ENCODE data around the gene WDR87. TPM values are rescaled to one million over a fixed set of nuclear protein-coding genes. Genes with fewer than 3 reads are reported as not detected.

Gene WDR87
- polyA plus RNA-seq, 1 experiment = not detected

DNA sequence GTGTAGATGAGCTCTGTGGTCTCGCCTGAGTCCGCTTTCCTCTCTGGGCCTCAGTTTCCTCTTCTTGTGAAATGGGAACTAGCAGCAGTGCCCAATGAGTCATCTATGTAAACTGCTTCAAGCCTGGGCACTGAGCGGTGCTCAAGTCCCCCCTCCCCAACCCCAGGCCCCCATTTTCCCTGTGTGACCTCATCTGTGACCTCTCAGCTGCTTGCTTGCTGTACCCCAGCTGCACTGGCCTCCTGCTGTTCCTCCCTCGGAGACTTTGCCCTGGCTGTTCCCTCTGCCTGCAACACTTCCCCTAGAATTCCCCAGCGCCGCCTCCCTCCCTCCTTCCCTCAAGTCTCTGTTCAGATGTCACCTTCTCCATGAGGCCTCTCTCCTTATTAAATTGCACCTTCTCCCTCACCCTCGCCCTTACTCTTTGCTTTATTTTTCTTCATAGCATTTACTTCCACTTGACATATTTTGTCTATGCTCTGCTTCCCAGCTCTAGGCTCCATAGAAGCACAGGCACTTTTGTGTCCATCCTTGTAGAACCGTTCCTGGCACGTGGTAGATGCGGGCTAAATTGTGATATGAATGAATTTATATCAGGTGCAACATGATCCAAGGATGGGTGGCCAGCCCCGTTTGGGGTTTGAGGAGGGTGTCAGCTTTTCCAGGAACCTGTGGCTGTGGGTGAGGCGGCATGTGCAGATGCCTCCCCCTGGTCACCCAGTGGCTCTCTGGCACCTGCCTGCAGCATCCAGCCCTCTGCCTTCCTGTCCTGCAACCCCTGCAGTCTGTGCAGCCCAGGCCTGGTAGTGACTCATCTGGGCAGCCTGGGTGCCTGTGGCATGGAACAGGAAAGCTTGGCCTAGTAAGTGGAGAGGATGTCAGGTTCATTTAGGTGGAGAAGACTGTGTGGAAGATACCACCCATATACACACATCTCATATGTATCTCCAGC, 26.9 kb upstream of the WDR87 start:
- peak; percentile 6 for DNase-seq (ENCODE audit: low read depth, low spot score)
- ChIA-PET CTCF (interaction anchor here (0.6 to 3.1 kb wide), 5 partner anchors 12 to 201 kb away, joined by 3 to 16 read pairs (median 4); no protein-coding TSS in a partner anchor), POLR2A (interaction anchor here (0.6 to 1.9 kb wide), 2 partner anchors 17 to 71 kb away, joined by 4 to 7 read pairs; no protein-coding TSS in a partner anchor)
- TF ChIP-seq, protein P1, sequence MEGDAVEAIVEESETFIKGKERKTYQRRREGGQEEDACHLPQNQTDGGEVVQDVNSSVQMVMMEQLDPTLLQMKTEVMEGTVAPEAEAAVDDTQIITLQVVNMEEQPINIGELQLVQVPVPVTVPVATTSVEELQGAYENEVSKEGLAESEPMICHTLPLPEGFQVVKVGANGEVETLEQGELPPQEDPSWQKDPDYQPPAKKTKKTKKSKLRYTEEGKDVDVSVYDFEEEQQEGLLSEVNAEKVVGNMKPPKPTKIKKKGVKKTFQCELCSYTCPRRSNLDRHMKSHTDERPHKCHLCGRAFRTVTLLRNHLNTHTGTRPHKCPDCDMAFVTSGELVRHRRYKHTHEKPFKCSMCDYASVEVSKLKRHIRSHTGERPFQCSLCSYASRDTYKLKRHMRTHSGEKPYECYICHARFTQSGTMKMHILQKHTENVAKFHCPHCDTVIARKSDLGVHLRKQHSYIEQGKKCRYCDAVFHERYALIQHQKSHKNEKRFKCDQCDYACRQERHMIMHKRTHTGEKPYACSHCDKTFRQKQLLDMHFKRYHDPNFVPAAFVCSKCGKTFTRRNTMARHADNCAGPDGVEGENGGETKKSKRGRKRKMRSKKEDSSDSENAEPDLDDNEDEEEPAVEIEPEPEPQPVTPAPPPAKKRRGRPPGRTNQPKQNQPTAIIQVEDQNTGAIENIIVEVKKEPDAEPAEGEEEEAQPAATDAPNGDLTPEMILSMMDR (IDR thresholded peaks at IDR 0.05; ENCODE audit: low read depth, low read length) = no peak
- Histone ChIP-seq H3K4me3 (ENCODE audit: low read depth, low read length) (no peak overlapping the region), H3K27ac (ENCODE audit: low read depth, low read length) (no peak overlapping the region), H3K9me3 (ENCODE audit: control insufficient read depth, insufficient read depth, low read length) (peaks cover 14% of the 10 kb centered on the region), H3K27me3 (ENCODE audit: control insufficient read depth, insufficient read depth, low read length) (no peaks in the 10 kb centered on the region)

DNA sequence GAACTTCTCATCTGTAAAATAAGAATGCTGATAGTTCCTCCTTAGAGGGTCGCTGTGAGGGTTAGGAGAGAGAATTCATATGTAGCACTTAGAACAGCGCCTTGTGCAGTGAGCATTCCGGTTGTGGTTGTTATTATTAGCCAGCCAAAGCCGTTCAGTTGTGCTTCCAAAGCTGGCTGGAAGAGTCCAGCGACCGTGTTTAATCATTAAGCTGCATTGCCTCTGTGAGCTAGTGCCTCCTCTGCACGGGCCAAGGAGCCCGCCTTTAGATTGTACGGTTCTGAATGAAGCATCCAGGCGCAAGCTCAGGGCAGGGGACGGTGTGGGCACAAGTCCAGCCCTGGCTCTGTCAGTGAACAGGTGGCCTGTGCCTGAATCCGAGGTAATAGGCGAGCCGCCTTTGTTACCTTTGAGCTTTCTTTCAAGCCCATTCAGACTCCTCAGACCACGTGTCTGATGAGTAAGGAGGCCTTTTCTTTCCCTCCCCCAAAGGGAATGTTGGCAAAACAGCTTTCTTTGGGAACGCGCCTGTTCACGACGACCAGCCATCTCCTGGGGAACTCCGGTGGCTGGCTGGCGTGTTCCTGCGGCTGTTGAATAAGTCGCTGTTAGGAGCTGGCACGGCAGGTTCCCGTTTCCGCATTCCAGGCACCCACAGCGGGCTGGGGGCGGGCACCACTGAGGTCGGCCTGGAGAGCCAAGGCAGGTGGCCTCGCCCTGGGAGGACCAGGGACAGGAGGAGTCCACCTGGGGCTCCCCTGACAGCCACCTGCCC, 25.7 kb upstream of the WDR87 start:
- CTCF ChIA-PET = interaction anchor here (0.6 to 3.1 kb wide), 10 partner anchors 13 to 312 kb away, joined by 4 to 16 read pairs (median 4); no protein-coding TSS in a partner anchor
- TF ChIP-seq, protein P1 (IDR thresholded peaks at IDR 0.05; ENCODE audit: low read depth, low read length) = peak; percentile 13; the same call in 1 of the 2 replicates
- Histone ChIP-seq H3K4me3 (ENCODE audit: low read depth, low read length) (peak overlapping the region; percentile 45), H3K9me3 (ENCODE audit: control insufficient read depth, insufficient read depth, low read length) (peaks cover 14% of the 10 kb centered on the region), H3K27ac (ENCODE audit: low read depth, low read length) (peak overlapping the region; percentile 89), H3K27me3 (ENCODE audit: control insufficient read depth, insufficient read depth, low read length) (no peaks in the 10 kb centered on the region)
- peak; percentile 38 for DNase-seq (ENCODE audit: low read depth, low spot score)
- POLR2A ChIA-PET = interaction anchor here (0.6 to 1.6 kb wide), 5 partner anchors 18 to 131 kb away, joined by 3 to 9 read pairs (median 8); partner anchors contain the start of genes SIPA1L3 and WDR87

GRCh38 chr19:37930416-37930815, 24.0 kb upstream of the WDR87 start:
- ChIA-PET CTCF (interaction anchor here (0.6 to 3.1 kb wide), 4 partner anchors 11 to 164 kb away, joined by 4 to 16 read pairs (median 7); no protein-coding TSS in a partner anchor), POLR2A (no interaction called here)
- H3K4me3 ChIP-seq (ENCODE audit: low read depth, low read length) = no peak overlapping the region
- TF ChIP-seq, protein P1 (IDR thresholded peaks at IDR 0.05; ENCODE audit: low read depth, low read length) = no peak
- no peaks in the 10 kb centered on the region for H3K27me3 ChIP-seq (ENCODE audit: control insufficient read depth, insufficient read depth, low read length)
- no peak for DNase-seq (ENCODE audit: low read depth, low spot score)
- H3K9me3 ChIP-seq (ENCODE audit: control insufficient read depth, insufficient read depth, low read length) = peaks cover 8% of the 10 kb centered on the region
- no peak overlapping the region for H3K27ac ChIP-seq (ENCODE audit: low read depth, low read length)

DNA sequence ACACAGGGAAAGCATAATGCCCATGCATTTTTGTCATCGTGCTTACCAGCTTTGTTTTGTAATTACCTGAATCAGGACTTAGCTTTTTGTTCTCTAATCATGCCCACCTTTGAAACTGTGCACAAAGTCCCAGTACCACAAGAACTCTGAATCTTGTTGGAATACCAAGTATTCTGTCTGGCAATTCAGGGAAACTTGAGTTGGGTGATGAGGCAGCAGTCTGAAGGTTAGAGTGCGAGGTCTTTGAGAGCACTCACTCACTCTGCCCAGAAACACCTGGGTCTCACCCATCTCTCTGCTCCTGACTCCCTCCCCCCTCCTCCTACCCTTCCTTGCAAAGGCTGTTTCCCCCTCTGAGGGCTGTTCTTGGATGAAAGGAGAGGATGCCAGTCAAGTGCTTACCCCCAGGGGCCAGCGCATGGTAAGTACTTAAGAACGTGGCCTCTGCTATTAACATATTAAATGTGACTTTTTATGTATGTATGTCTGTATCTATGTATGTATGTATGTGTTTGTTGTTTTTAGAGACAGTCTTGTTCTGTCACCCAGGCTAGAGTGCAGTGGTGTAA, 23.0 kb upstream of the WDR87 start:
- no peak overlapping the region for H3K27ac ChIP-seq (ENCODE audit: low read depth, low read length)
- no peak for DNase-seq (ENCODE audit: low read depth, low spot score)
- ChIA-PET CTCF (no interaction called here), POLR2A (no interaction called here)
- no peak overlapping the region for H3K4me3 ChIP-seq (ENCODE audit: low read depth, low read length)
- TF ChIP-seq, protein P1 (IDR thresholded peaks at IDR 0.05; ENCODE audit: low read depth, low read length) = no peak
- H3K27me3 ChIP-seq (ENCODE audit: control insufficient read depth, insufficient read depth, low read length) = no peaks in the 10 kb centered on the region
- H3K9me3 ChIP-seq (ENCODE audit: control insufficient read depth, insufficient read depth, low read length) = peaks cover 6% of the 10 kb centered on the region
